ENCODE results near the gene SUSD3.
A peak's percentile ranks its signal among the peaks of the same experiment; 100 is the strongest.

The SUSD3 gene

DNA sequence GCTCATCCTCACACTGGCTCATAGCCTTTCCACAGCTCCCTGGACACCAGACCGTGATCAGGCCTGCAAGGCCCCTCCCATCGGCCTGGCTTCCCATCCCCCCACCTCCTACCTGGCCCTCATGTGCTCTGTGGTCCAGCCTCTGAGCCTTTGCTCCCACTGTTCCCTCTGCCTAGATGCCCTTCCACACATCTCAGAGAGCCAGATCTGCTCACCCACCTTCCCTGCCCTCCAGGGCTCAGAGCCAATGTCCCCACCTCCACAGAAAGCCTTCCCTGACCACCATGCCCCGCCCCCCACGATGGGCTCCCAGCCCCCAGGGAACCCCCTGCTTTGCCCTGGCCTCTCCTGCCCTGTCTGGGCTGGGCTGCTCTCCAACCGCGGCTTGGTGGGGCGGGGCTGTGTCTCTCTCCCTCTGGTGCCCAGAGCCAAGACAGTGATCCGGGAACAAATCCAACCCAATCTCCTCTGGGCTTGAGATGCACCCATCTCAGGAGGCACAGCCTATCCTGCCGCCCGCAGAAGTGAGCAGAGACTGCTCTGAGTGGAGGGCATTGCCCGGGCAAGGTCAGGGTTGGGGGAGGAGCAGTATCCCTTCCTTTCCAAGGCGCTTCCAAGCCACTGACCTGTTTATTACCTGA, 73.9 kb downstream of the SUSD3 start:
- peak overlapping the region; percentile 17 to 88 for H3K4me3 ChIP-seq (ENCODE audit: low read depth in 1 of 2, low read length in 2 of 2)
- no peaks in the 10 kb centered on the region for H3K9me3 ChIP-seq (ENCODE audit: low read length)
- no peaks in the 10 kb centered on the region for H3K36me3 ChIP-seq (ENCODE audit: insufficient read depth, low read length)
- H3K4me1 ChIP-seq (ENCODE audit: insufficient read depth, low read length): peaks cover 73% of the 10 kb centered on the region
- no peaks in the 10 kb centered on the region for H3K27me3 ChIP-seq (ENCODE audit: control insufficient read depth in 1 of 2, insufficient read depth in 2 of 2, low read length in 2 of 2)
- H3K9ac ChIP-seq (ENCODE audit: low read length): peak overlapping the region; percentile 98
- peak overlapping the region; percentile 100 for H3K27ac ChIP-seq (ENCODE audit: low read depth, low read length)

DNA sequence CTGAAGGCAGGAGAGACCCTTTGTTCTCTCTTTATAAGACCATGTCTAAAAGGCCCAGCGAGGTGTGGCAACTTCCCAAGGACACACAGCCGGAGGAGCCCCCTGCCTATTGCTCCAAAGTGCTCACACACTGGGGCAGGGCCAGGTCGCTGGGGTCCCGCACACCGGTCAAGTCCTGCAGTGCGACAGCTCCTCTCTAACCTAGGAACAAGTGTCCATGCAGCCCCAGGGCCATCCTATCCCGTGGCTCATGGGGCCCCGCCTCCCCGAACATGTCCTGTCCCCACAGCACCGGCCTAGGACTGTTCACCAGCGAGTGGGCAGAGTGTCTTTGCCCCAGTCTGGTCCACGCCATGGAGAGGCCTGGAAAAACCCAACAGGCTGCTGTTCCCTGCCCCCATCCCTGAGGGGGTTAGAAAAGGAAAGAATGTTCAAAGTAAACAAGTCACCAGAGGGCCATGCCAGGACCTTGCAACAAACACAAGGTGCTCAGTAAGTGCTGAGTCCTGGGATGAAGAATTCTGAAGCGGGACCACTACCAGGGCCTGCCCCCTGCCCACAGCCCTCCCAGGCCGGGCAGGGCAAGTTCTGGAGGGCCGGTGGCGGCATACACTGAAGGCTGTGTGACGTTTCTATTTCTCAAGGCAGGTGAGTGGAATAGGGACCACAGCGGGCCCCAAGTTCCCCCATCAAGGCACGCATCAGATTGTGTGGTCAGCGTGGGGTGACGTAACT, 74.6 kb downstream of the SUSD3 start:
- Histone ChIP-seq H3K9me3 (ENCODE audit: low read length) (no peaks in the 10 kb centered on the region), H3K4me3 (ENCODE audit: low read depth in 1 of 2, low read length in 2 of 2) (peak overlapping the region; percentile 88 to 92)

DNA sequence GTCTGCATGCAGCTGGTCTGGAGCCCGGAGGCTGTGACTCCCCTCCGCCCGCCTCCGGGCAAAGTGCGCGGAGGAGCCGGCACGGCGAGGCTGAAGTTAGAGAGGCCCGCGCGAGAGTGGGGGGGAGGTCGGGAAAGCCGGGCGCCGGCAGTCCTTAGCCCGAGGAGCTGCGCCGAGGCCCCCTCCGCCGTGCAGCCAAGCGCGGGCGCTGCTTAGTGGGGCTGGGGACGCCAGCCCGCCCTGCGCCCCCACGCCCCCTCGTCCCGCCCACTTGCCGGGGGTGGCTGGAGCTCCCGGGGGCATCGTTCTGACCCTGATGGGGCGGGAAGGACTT, 75.1 kb downstream of the SUSD3 start:
- H3K4me3 ChIP-seq (ENCODE audit: low read depth in 1 of 2, low read length in 2 of 2): peak overlapping the region; percentile 88 to 92
- H3K9ac ChIP-seq (ENCODE audit: low read length): peak overlapping the region; percentile 98
- no peaks in the 10 kb centered on the region for H3K9me3 ChIP-seq (ENCODE audit: low read length)
- peak overlapping the region; percentile 100 for H3K27ac ChIP-seq (ENCODE audit: low read depth, low read length)
- H3K4me1 ChIP-seq (ENCODE audit: insufficient read depth, low read length): peaks cover 61% of the 10 kb centered on the region
- no peaks in the 10 kb centered on the region for H3K36me3 ChIP-seq (ENCODE audit: insufficient read depth, low read length)
- no peaks in the 10 kb centered on the region for H3K27me3 ChIP-seq (ENCODE audit: control insufficient read depth in 1 of 2, insufficient read depth in 2 of 2, low read length in 2 of 2)

More for the DNA sequence above, 74.6 kb downstream of the SUSD3 start:
- Histone ChIP-seq H3K27ac (ENCODE audit: low read depth, low read length) (peak overlapping the region; percentile 100), H3K9ac (ENCODE audit: low read length) (peak overlapping the region; percentile 98), H3K4me1 (ENCODE audit: insufficient read depth, low read length) (peaks cover 66% of the 10 kb centered on the region), H3K36me3 (ENCODE audit: insufficient read depth, low read length) (no peaks in the 10 kb centered on the region), H3K27me3 (ENCODE audit: control insufficient read depth in 1 of 2, insufficient read depth in 2 of 2, low read length in 2 of 2) (no peaks in the 10 kb centered on the region)

DNA sequence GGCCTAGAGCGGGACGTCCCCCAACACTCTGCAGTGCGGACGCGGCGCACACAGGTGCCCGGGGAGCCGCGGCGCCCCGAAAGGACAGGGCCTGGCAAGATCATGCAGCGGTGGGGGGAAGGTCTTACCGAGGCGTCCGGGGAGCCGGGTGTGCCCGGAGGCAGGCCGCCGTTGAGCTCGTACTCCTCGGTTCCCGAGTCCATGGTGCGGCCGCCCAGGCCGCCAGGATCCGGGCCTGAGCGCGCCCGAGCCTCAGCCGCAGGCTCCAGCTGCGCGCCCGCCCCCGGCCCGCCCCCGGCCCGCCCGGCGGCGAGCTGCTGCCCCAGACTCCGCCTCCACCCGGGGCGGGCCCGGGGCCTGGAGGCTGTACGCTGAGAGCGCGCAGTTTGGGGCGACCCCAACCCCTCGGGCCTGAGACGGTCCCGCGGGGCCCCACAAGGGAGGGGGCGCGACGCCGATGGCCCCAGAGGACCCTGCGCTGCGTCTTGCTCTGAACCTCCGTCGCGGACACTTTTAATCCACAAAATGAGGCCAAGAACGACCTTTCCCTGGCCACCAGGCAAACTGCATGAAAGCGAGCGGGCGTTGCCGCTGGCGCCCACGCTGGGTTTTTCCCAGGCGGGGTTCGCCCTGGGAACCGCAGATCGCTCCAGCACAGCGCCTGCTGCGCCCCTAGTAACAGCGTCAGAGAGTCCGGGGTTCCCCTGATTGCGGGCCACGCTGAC, 75.7 kb downstream of the SUSD3 start, which contains the start of gene NINJ1:
TSS of gene NINJ1 (minus strand) at position 237 of the 725 bp plus-strand sequence. CDS start at position 203, 34 bp downstream.
- Histone ChIP-seq H3K27ac (ENCODE audit: low read depth, low read length) (peak within 1 kb of the TSS; percentile 100), H3K9ac (ENCODE audit: low read length) (peak within 1 kb of the TSS; percentile 98), H3K27me3 (ENCODE audit: control insufficient read depth in 1 of 2, insufficient read depth in 2 of 2, low read length in 2 of 2) (no peaks in the 10 kb centered on the region), H3K9me3 (ENCODE audit: low read length) (no peaks in the 10 kb centered on the region), H3K4me1 (ENCODE audit: insufficient read depth, low read length) (peaks cover 56% of the 10 kb centered on the region), H3K4me3 (ENCODE audit: low read depth in 1 of 2, low read length in 2 of 2) (peak within 1 kb of the TSS; percentile 88 to 92), H3K36me3 (ENCODE audit: insufficient read depth, low read length) (no peaks in the 10 kb centered on the region)

Measured in muscle layer of colon (tissue), 2 donors.